AG09309 (cell line): Measurements from ENCODE around the gene KLHL10.

ENCODE experiments used
- DNase-seq: peaks from one replicate; pipeline ENCODE4 v3.0.0-alpha.2; 2010; ENCODE audit warnings: low read depth
- H3K4me3 ChIP-seq: 2 replicates; pipeline ENCODE4 v1.5.1; 2011; ENCODE audit warnings: mild to moderate bottlenecking, low read depth, low read length, moderate library complexity; ENCODE audit not compliant: control insufficient read depth
- TF ChIP-seq, protein P1 (sequence below): IDR thresholded peaks from 2 replicates; pipeline ENCODE4 v1.5.1; 2011; ENCODE audit warnings: mild to moderate bottlenecking, low read depth, low read length, inconsistent platforms; ENCODE audit not compliant: insufficient read depth, control insufficient read depth; ENCODE audit errors: missing control alignments

The KLHL10 gene

GRCh38 chr17:41891135-41892020 lies 53.8 kb downstream of the KLHL10 start:
- DNase-seq = no peak
- TF ChIP-seq, protein P1, sequence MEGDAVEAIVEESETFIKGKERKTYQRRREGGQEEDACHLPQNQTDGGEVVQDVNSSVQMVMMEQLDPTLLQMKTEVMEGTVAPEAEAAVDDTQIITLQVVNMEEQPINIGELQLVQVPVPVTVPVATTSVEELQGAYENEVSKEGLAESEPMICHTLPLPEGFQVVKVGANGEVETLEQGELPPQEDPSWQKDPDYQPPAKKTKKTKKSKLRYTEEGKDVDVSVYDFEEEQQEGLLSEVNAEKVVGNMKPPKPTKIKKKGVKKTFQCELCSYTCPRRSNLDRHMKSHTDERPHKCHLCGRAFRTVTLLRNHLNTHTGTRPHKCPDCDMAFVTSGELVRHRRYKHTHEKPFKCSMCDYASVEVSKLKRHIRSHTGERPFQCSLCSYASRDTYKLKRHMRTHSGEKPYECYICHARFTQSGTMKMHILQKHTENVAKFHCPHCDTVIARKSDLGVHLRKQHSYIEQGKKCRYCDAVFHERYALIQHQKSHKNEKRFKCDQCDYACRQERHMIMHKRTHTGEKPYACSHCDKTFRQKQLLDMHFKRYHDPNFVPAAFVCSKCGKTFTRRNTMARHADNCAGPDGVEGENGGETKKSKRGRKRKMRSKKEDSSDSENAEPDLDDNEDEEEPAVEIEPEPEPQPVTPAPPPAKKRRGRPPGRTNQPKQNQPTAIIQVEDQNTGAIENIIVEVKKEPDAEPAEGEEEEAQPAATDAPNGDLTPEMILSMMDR = no peak

GRCh38 chr17:41892021-41892376 lies 54.4 kb downstream of the KLHL10 start:
- no peak overlapping the region for H3K4me3 ChIP-seq
- no peak for DNase-seq
- TF ChIP-seq, protein P1 = no peak

More at GRCh38 chr17:41891135-41892020, 53.8 kb downstream of the KLHL10 start:
- H3K4me3 ChIP-seq = no peak overlapping the region

GRCh38 chr17:41893384-41893783 lies 55.8 kb downstream of the KLHL10 start:
- H3K4me3 ChIP-seq = no peak overlapping the region
- TF ChIP-seq, protein P1 = no peak
- no peak for DNase-seq

DNA sequence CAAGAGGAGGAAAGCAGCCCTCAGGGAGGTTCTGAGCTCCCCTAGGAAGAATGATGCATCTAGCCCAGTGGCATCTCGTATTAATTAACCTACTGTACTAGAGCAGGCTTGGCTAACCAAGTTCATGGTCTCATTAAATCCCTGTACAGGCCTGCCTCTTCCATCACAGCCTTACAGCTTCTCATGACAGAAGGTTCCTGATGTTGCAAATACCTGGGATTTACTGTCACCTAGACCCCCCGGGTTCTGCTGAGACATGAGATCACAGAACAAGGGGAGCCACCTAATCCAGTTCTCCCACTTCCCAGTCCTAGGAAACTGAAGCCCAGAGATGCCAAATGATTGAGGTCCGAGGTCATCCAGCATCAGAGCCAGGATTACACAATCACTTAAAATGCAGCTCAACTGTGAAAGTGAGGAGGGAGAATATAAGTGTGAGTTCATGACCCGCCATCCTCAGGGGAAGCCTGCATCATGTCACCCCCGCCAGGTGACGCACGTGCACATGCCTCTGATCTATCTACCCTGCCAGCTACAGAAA lies 57.2 kb downstream of the KLHL10 start:
- TF ChIP-seq, protein P1 = no peak
- H3K4me3 ChIP-seq = no peak overlapping the region
- peak; percentile 91 for DNase-seq

DNA sequence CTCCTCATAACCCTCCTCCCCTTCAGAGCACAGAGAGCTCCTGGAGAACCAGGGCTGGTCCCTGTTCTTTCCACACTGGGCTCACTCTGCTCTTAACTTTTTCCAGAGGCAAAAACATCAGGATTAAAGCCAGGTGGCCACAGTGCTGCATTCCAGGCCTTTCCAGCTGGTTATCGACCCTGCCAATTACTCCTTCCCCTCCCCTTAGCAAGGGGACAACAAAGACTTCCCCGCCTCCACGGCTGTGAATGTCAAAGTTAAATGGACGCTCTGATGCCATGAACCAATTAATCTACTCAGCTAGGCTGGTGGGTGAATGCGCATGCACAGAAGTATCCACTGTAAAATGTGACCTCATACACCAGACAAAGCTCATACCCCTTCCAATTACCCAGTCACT lies 58.0 kb downstream of the KLHL10 start:
- no peak for DNase-seq
- no peak overlapping the region for H3K4me3 ChIP-seq
- TF ChIP-seq, protein P1 = no peak

GRCh38 chr17:41896726-41897125 lies 59.1 kb downstream of the KLHL10 start:
- TF ChIP-seq, protein P1 = no peak
- no peak overlapping the region for H3K4me3 ChIP-seq
- no peak for DNase-seq
